Lung (tissue), 12 donors: Measurements from ENCODE around the gene NMRAL1. TPM values are rescaled to one million over a fixed set of nuclear protein-coding genes. Genes with fewer than 3 reads are reported as not detected.
A peak's percentile ranks its signal among the peaks of the same experiment; 100 is the strongest.

ENCODE experiments used
- ATAC-seq: fragments of 200-7000 bp; cut with Tn5 transposase; one replicate; pipeline ENCODE4 v1.9.1; 2020; ENCODE audit warnings: moderate number of reproducible peaks; ENCODE audit not compliant: insufficient read depth, low FRiP score
- DNase-seq, 3 donors: peaks; one replicate each; pipeline ENCODE4 v3.0.0-alpha.2; 2013 to 2017
- H3K27ac ChIP-seq, 2 donors: one replicate each; pipeline ENCODE4 v1.5.1; 2013; ENCODE audit warnings: mild to moderate bottlenecking in 2 of 2, moderate library complexity in 2 of 2, control low read depth in 1 of 2, inconsistent platforms in 1 of 2, low read depth in 1 of 2, low read length in 1 of 2
- H3K27me3 ChIP-seq, 3 donors: one replicate each; pipeline ENCODE4 v1.5.1; 2013; ENCODE audit warnings: low read length in 2 of 3; ENCODE audit not compliant: control insufficient read depth in 3 of 3, insufficient read depth in 3 of 3
- H3K36me3 ChIP-seq, 4 donors: one replicate each; pipeline ENCODE4 v1.5.1; 2013; ENCODE audit warnings: low read length in 4 of 4, mild to moderate bottlenecking in 1 of 4, moderate library complexity in 1 of 4; ENCODE audit not compliant: control insufficient read depth in 4 of 4, insufficient read depth in 4 of 4
- H3K4me1 ChIP-seq, 5 donors: one replicate each; pipeline ENCODE4 v1.5.1; 2013; ENCODE audit warnings: low read length in 5 of 5, mild to moderate bottlenecking in 2 of 5, moderate library complexity in 1 of 5; ENCODE audit not compliant: control insufficient read depth in 5 of 5, insufficient read depth in 5 of 5
- H3K4me3 ChIP-seq: one replicate; pipeline ENCODE4 v1.5.1; 2013; ENCODE audit warnings: mild to moderate bottlenecking, control low read depth, moderate library complexity
- H3K9ac ChIP-seq, 2 donors: one replicate each; pipeline ENCODE4 v1.5.1; 2013; ENCODE audit warnings: low read length in 2 of 2, control low read depth in 1 of 2; ENCODE audit not compliant: insufficient read depth in 1 of 2
- H3K9me3 ChIP-seq, 4 donors: one replicate each; pipeline ENCODE4 v1.5.1; 2013; ENCODE audit warnings: low read length in 3 of 4, mild to moderate bottlenecking in 1 of 4, moderate library complexity in 1 of 4; ENCODE audit not compliant: control insufficient read depth in 4 of 4, insufficient read depth in 3 of 4
- CTCF ChIP-seq: IDR thresholded peaks from 2 replicates; pipeline ENCODE4 v1.5.1; 2012; ENCODE audit warnings: mild to moderate bottlenecking; ENCODE audit errors: control extremely low read depth, extremely low read depth
- WGBS, 2 donors: extraction: QIAGEN DNeasy Blood & Tissue Kit; methylation state at CpG; one replicate each; pipeline ENCODE4 v1.1.7; 2013; 5-methylcytosine and 5-hydroxymethylcytosine counted together
- polyA plus RNA-seq, 2 donors: library from polyadenylated mRNA; stranded (reverse); fragments of 200-250 nt; gene quantifications; one replicate each; pipeline ENCODE4 v1.2.1, GENCODE V29; 2013
- total RNA-seq, 2 donors: library from RNA; depleted of rRNA in 1 of 2; stranded (reverse); fragments of >200 nt in 1 of 2; gene quantifications; one replicate each; pipeline ENCODE4 v1.2.1, GENCODE V29; 2014 to 2021
- donor health status: control.
- donor health status: control.
- donor health status: Bipolar disorder and iron deficiency.
- donor health status: healthy.
- donor health status: DM: yes; HTN: yes; CAD: no.

Gene NMRAL1
- total and polyA plus RNA-seq, 4 donors, result 23.4 to 57.4 (median 46.8) TPM

DNA sequence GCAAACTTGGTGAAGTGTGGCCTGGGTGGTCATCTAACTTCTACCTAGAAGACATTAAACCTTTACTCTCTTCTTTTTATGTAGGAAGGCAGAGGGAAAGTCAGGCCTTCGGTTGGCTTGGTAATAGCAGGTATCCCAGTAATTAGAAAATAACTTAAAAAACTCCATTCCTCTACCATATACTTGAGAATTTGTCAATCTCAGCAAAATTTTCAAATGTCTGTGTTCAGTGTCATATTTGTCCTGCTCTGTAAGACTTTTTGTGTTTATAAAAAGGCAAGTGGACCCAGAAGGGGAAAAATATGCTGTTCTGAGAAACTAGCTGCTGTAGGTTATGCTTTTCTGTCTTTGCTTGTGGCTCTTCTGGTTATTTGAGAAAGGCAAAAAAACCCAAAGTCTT lies 7.5 kb upstream of the NMRAL1 start:
- H3K9me3 ChIP-seq, result no peaks in the 10 kb centered on the region
- no peak overlapping the region for H3K9ac ChIP-seq
- ATAC-seq, result no peak
- 96 to 97% methylated on average over 1 of the region's 1 CpG for WGBS, 2 donors
- TF ChIP-seq CTCF, result no peak
- peak overlapping the region in 1 of 2 donors; percentile 47 for H3K27ac ChIP-seq
- no peaks in the 10 kb centered on the region for H3K27me3 ChIP-seq
- peaks cover 0 to 16% (median 1%) of the 10 kb centered on the region in 5 donors for H3K4me1 ChIP-seq
- peaks cover 0 to 8% (median 4%) of the 10 kb centered on the region in 4 donors for H3K36me3 ChIP-seq
- H3K4me3 ChIP-seq, result no peak overlapping the region
- no peak for DNase-seq

DNA sequence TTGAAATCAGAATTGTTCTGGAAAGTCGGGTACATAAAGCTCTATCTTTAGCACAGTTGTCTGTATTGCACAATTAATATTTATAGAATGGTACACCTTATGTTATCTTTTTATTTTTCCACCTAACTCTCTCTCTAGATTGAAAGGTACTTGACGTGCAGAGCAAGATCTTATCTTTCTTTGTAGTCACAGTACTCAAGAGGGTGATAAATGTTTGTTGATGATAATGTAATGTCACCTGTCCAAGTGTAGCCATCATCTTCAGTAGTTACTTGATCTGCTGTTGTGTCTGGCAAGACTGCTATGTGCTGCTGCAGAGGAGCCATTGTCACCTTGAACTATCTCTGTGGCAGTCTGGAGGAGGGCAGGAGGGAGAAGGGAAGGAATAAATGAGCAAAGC lies 7.1 kb upstream of the NMRAL1 start:
- no peaks in the 10 kb centered on the region for H3K27me3 ChIP-seq
- no peaks in the 10 kb centered on the region for H3K9me3 ChIP-seq
- 58 to 80% methylated on average over 2 of the region's 2 CpGs for WGBS, 2 donors
- H3K27ac ChIP-seq, result peak overlapping the region in 1 of 2 donors; percentile 47
- H3K4me3 ChIP-seq, result no peak overlapping the region
- no peak overlapping the region for H3K9ac ChIP-seq
- no peak for DNase-seq
- peaks cover 0 to 8% (median 3%) of the 10 kb centered on the region in 4 donors for H3K36me3 ChIP-seq
- TF ChIP-seq CTCF, result no peak
- peaks cover 0 to 11% (median 2%) of the 10 kb centered on the region in 5 donors for H3K4me1 ChIP-seq
- no peak for ATAC-seq

GRCh38 chr16:4477966-4478365 lies 3.5 kb upstream of the NMRAL1 start:
- WGBS, 2 donors, result 41% methylated on average over 2 of the region's 2 CpGs
- peaks cover 0 to 8% (median 3%) of the 10 kb centered on the region in 5 donors for H3K4me1 ChIP-seq
- peak overlapping the region; percentile 37 to 75 for H3K27ac ChIP-seq
- no peak overlapping the region for H3K9ac ChIP-seq
- peaks cover 0 to 2% (median 0%) of the 10 kb centered on the region in 4 donors for H3K9me3 ChIP-seq
- no peak for ATAC-seq
- no peaks in the 10 kb centered on the region for H3K36me3 ChIP-seq
- DNase-seq, result peak in 2 of 3 donors; percentile 28 to 29
- no peaks in the 10 kb centered on the region for H3K27me3 ChIP-seq
- TF ChIP-seq CTCF, result no peak
- H3K4me3 ChIP-seq, result no peak overlapping the region
